Cardiac muscle cell (in vitro differentiated cells and primary cell): ENCODE results near the gene OR5I1. TPM values are rescaled to one million over a fixed set of nuclear protein-coding genes. Genes with fewer than 3 reads are reported as not detected.
"Not testable (repeated sequence)": the region's sequence is repeated elsewhere in the genome, so short reads cannot be mapped to it uniquely, and the experiment has no call there.

ENCODE experiments used
- DNase-seq, 2 donors: peaks; one replicate each; pipeline versions ENCODE4 v3.0.0 to v3.0.0-alpha.2; 2010 to 2017; ENCODE audit warnings: low read depth in 1 of 2, low spot score in 1 of 2
- H3K27ac ChIP-seq: fragments of 200-600 bp; sonication (generic); 2 replicates; pipeline ENCODE4 v1.5.1; 2016
- H3K27me3 ChIP-seq: fragments of 200-600 bp; sonication (generic); 2 replicates; pipeline ENCODE4 v1.6.0; 2016; ENCODE audit warnings: control low read depth
- H3K36me3 ChIP-seq: fragments of 200-600 bp; sonication (generic); 2 replicates; pipeline ENCODE4 v1.5.1; 2016; ENCODE audit warnings: control low read depth
- H3K4me1 ChIP-seq: fragments of 200-600 bp; sonication (generic); 2 replicates; pipeline ENCODE4 v1.8.1; 2017; ENCODE audit warnings: low read depth, mild to moderate bottlenecking, mixed run types
- H3K4me3 ChIP-seq: fragments of 200-600 bp; sonication (generic); 2 replicates; pipeline ENCODE4 v1.5.1; 2016; ENCODE audit warnings: mild to moderate bottlenecking
- H3K9me3 ChIP-seq: fragments of 200-600 bp; sonication (generic); 2 replicates; pipeline ENCODE4 v1.5.1; 2017; ENCODE audit warnings: low read depth, mild to moderate bottlenecking, control low read depth
- polyA plus RNA-seq: library from polyadenylated mRNA; unstranded; fragments of >200 nt; fragmentation: Nextera tagmentation; extraction: Ambion mirVana; gene quantifications from 2 replicates; pipeline ENCODE4 v1.2.1, GENCODE V29; 2016
- total RNA-seq: library from RNA; depleted of rRNA; stranded (reverse); fragments of >200 nt; gene quantifications from 2 replicates; pipeline ENCODE4 v1.2.3, GENCODE V29; 2016
- TF ChIP-seq, protein P1 (sequence below): IDR thresholded peaks from 2 replicates; pipeline ENCODE4 v1.5.1; 2012; ENCODE audit warnings: low read depth, mild to moderate bottlenecking, low read length

Gene OR5I1
- total and polyA plus RNA-seq, 2 experiments from 2014 or later: not detected

DNA sequence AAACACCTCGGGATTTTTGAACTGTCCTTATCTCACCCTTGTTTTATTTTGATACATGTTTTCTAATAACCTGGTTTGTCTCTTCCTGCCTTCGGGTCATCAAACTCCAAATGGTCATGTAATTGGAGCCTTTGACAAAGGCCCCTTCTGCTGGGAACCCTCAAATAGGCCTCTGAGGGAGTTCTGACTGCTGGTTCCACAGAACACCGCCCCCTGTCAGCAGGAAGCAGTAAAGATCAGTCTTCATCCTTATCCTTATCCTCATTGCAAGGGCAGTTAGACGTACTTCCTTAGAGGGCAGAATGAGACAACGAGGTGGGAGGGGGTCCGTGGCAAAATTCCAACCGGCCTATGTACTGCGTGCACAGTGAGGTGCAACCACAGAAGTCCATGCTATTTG is 41.0 kb downstream of the OR5I1 start:
- no peak overlapping the region for H3K4me3 ChIP-seq
- no peak overlapping the region for H3K27ac ChIP-seq
- no peaks in the 10 kb centered on the region for H3K4me1 ChIP-seq
- no peaks in the 10 kb centered on the region for H3K36me3 ChIP-seq
- H3K9me3 ChIP-seq: no peaks in the 10 kb centered on the region
- TF ChIP-seq, protein P1, sequence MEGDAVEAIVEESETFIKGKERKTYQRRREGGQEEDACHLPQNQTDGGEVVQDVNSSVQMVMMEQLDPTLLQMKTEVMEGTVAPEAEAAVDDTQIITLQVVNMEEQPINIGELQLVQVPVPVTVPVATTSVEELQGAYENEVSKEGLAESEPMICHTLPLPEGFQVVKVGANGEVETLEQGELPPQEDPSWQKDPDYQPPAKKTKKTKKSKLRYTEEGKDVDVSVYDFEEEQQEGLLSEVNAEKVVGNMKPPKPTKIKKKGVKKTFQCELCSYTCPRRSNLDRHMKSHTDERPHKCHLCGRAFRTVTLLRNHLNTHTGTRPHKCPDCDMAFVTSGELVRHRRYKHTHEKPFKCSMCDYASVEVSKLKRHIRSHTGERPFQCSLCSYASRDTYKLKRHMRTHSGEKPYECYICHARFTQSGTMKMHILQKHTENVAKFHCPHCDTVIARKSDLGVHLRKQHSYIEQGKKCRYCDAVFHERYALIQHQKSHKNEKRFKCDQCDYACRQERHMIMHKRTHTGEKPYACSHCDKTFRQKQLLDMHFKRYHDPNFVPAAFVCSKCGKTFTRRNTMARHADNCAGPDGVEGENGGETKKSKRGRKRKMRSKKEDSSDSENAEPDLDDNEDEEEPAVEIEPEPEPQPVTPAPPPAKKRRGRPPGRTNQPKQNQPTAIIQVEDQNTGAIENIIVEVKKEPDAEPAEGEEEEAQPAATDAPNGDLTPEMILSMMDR: no peak
- no peaks in the 10 kb centered on the region for H3K27me3 ChIP-seq
- no peak for DNase-seq

DNA sequence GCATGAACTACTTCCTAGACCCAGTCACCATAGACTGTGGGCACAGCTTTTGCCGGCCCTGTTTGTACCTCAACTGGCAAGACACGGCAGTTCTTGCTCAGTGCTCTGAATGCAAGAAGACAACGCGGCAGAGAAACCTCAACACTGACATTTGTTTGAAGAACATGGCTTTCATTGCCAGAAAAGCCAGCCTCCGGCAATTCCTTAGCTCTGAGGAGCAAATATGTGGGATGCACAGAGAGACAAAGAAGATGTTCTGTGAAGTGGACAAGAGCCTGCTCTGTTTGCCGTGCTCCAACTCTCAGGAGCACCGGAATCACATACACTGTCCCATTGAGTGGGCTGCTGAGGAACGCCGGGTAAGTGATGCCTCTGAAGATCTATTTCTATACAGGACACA is 50.7 kb downstream of the OR5I1 start:
- H3K4me1 ChIP-seq, H3K4me3 ChIP-seq, H3K9me3 ChIP-seq, H3K36me3 ChIP-seq, DNase-seq, H3K27ac ChIP-seq, H3K27me3 ChIP-seq: not testable (repeated sequence)

Other genes starting within 250 kb of the OR5I1 start
- not detected in 2 replicates for gene OR5D13, start 163.0 kb downstream of the OR5I1 start, total RNA-seq
- not detected in 2 replicates for gene OR5D13, start 163.0 kb downstream of the OR5I1 start, polyA plus RNA-seq
- not detected in 2 replicates for gene OR5D14, start 140.8 kb downstream of the OR5I1 start, total RNA-seq
- not detected in 2 replicates for gene OR5D14, start 140.8 kb downstream of the OR5I1 start, polyA plus RNA-seq
- gene OR5L1, start 125.0 kb downstream of the OR5I1 start, total RNA-seq: not detected in 2 replicates
- not detected in 2 replicates for gene OR5L1, start 125.0 kb downstream of the OR5I1 start, polyA plus RNA-seq
- not detected in 2 replicates for gene OR5D18, start 116.8 kb downstream of the OR5I1 start, total RNA-seq
- gene OR5D18, start 116.8 kb downstream of the OR5I1 start, polyA plus RNA-seq: not detected in 2 replicates
- gene OR5L2, start 109.2 kb downstream of the OR5I1 start, total RNA-seq: not detected in 2 replicates
- not detected in 2 replicates for gene OR5L2, start 109.2 kb downstream of the OR5I1 start, polyA plus RNA-seq
- gene OR5D16, start 97.6 kb downstream of the OR5I1 start, total RNA-seq: not detected in 2 replicates
- not detected in 2 replicates for gene OR5D16, start 97.6 kb downstream of the OR5I1 start, polyA plus RNA-seq
- not detected in 2 replicates for gene TRIM51, start 53.1 kb downstream of the OR5I1 start, total RNA-seq
- gene TRIM51, start 53.1 kb downstream of the OR5I1 start, polyA plus RNA-seq: not detected in 2 replicates
- gene OR5W2, start 21.8 kb downstream of the OR5I1 start, total RNA-seq: not detected in 2 replicates
- not detected in 2 replicates for gene OR5W2, start 21.8 kb downstream of the OR5I1 start, polyA plus RNA-seq
- gene OR10AG1, start 33.5 kb upstream of the OR5I1 start, total RNA-seq: not detected in 2 replicates
- not detected in 2 replicates for gene OR10AG1, start 33.5 kb upstream of the OR5I1 start, polyA plus RNA-seq
- not detected in 2 replicates for gene OR5F1, start 58.2 kb upstream of the OR5I1 start, total RNA-seq
- not detected in 2 replicates for gene OR5F1, start 58.2 kb upstream of the OR5I1 start, polyA plus RNA-seq
- gene OR5AS1, start 91.3 kb upstream of the OR5I1 start, total RNA-seq: not detected in 2 replicates
- gene OR5AS1, start 91.3 kb upstream of the OR5I1 start, polyA plus RNA-seq: not detected in 2 replicates
- gene OR8I2, start 156.9 kb upstream of the OR5I1 start, total RNA-seq: not detected in 2 replicates
- gene OR8I2, start 156.9 kb upstream of the OR5I1 start, polyA plus RNA-seq: not detected in 2 replicates
- gene OR8H2, start 167.3 kb upstream of the OR5I1 start, total RNA-seq: not detected in 2 replicates
- gene OR8H2, start 167.3 kb upstream of the OR5I1 start, polyA plus RNA-seq: not detected in 2 replicates
- not detected in 2 replicates for gene OR8H3, start 186.0 kb upstream of the OR5I1 start, total RNA-seq
- not detected in 2 replicates for gene OR8H3, start 186.0 kb upstream of the OR5I1 start, polyA plus RNA-seq
- gene OR8J3, start 203.8 kb upstream of the OR5I1 start, total RNA-seq: not detected in 2 replicates
- gene OR8J3, start 203.8 kb upstream of the OR5I1 start, polyA plus RNA-seq: not detected in 2 replicates
- gene OR8K5, start 223.9 kb upstream of the OR5I1 start, total RNA-seq: not detected in 2 replicates
- not detected in 2 replicates for gene OR8K5, start 223.9 kb upstream of the OR5I1 start, polyA plus RNA-seq
- gene OR5J2, start 240.2 kb upstream of the OR5I1 start, total RNA-seq: not detected in 2 replicates
- not detected in 2 replicates for gene OR5J2, start 240.2 kb upstream of the OR5I1 start, polyA plus RNA-seq